ENCODE results near the gene BRF1. TPM values are rescaled to one million over a fixed set of nuclear protein-coding genes. Genes with fewer than 3 reads are reported as not detected.

BRF1 gene
- total and polyA plus RNA-seq, 8 donors: 13.6 to 50.2 (median 20.4) TPM

DNA sequence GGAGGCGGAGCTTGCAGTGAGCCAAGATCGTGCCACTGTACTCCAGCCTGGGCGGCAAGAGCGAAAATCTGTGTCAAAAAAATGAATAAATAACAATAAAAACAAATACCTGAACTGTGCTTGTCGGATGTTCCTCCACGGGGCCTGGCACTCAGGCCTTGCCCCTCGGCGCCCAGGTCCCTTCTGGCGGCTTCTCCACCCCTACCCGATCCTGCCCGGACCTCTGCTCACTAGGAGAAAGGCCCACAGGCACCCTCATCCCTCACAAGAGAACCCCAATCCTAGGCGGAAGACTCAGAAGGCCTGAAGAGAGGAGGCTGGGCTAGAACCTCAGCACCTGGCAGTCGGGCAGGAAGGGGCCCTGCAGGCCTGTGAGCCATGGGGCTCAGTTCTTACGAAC, 73.5 kb downstream of the BRF1 start:
- peaks cover 0 to 9% (median 6%) of the 10 kb centered on the region in 3 donors for H3K36me3 ChIP-seq
- DNase-seq (peak in 2 of 6 donors; percentile 6 to 32), ATAC-seq (no peak), FAIRE-seq (no peak)
- H3K27ac ChIP-seq: no peak overlapping the region
- no peak overlapping the region for H3K4me3 ChIP-seq
- TF ChIP-seq, protein P1, sequence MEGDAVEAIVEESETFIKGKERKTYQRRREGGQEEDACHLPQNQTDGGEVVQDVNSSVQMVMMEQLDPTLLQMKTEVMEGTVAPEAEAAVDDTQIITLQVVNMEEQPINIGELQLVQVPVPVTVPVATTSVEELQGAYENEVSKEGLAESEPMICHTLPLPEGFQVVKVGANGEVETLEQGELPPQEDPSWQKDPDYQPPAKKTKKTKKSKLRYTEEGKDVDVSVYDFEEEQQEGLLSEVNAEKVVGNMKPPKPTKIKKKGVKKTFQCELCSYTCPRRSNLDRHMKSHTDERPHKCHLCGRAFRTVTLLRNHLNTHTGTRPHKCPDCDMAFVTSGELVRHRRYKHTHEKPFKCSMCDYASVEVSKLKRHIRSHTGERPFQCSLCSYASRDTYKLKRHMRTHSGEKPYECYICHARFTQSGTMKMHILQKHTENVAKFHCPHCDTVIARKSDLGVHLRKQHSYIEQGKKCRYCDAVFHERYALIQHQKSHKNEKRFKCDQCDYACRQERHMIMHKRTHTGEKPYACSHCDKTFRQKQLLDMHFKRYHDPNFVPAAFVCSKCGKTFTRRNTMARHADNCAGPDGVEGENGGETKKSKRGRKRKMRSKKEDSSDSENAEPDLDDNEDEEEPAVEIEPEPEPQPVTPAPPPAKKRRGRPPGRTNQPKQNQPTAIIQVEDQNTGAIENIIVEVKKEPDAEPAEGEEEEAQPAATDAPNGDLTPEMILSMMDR (IDR thresholded peaks at IDR 0.05): no peak
- no peaks in the 10 kb centered on the region for H3K4me1 ChIP-seq
- 97 to 99% methylated on average over 14 of the region's 14 CpGs for WGBS, 2 donors
- H3K9me3 ChIP-seq: no peaks in the 10 kb centered on the region
- intact Hi-C loops (cut with DNase I): no loop called here
- no peaks in the 10 kb centered on the region for H3K27me3 ChIP-seq

DNA sequence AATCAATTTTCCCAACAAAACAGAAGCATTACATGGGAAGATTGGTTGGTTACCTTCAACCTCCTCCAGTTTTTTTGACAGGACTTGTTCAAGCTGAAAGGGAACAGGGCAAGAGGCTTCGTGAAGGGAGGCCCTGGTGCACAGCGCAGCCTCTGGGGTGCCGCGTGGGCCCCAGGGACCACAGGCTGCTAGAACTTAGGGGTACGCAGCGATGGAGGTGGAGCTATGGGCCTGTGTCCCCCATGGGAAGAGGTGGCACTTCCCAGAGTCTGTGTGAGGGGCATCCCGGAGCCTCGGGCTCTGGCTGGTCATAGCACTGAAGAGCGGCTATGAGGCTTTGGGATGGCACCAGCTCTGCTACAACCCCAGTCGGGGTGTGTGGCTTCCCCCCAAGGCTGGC, 74.6 kb downstream of the BRF1 start:
- no peaks in the 10 kb centered on the region for H3K27me3 ChIP-seq
- peaks cover 0 to 10% (median 6%) of the 10 kb centered on the region in 3 donors for H3K36me3 ChIP-seq
- intact Hi-C loops (cut with DNase I): no loop called here
- H3K4me1 ChIP-seq: no peaks in the 10 kb centered on the region
- no peak overlapping the region for H3K27ac ChIP-seq
- FAIRE-seq: no peak
- peak in 2 of 6 donors; percentile 9 to 43 for DNase-seq
- no peaks in the 10 kb centered on the region for H3K9me3 ChIP-seq
- ATAC-seq: no peak
- no peak overlapping the region for H3K4me3 ChIP-seq
- WGBS, 2 donors: 96 to 97% methylated on average over 10 of the region's 10 CpGs
- TF ChIP-seq, protein P1 (IDR thresholded peaks at IDR 0.05): no peak

DNA sequence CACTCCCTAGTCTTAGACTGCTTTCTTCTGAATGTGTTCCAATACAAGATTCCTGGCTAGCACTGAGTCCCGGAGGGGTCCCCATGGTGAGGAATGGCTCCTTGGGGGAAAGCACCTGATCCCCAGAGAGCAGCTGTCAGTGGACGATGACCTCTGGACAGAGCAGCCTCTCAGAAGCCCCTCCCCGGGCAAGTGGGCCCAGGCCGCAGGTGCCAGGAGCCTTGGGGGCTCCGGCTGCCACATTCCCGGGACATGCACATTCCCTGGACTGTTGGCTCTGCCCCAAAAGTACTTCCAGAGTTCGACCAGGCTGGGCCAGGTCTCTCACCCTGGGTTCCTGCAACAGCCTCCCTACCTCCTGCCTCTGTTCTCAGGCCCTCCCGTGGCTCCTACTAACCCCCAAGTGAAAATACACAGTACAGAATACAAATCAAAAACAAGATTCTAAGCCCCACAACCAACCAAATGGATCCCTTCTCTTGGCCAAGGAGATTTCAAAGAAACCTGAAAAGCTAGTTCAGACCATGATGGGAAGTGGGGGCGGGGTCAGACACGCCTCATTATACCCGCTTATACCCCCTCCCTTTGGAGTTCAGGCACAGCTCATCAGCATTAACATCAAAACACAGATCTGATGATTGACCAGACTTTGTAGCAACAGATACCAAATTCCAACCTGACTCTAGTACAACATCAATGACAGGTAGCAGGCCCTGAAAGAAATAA, 75.8 kb downstream of the BRF1 start:
- no peak for ATAC-seq
- no peak overlapping the region for H3K27ac ChIP-seq

DNA sequence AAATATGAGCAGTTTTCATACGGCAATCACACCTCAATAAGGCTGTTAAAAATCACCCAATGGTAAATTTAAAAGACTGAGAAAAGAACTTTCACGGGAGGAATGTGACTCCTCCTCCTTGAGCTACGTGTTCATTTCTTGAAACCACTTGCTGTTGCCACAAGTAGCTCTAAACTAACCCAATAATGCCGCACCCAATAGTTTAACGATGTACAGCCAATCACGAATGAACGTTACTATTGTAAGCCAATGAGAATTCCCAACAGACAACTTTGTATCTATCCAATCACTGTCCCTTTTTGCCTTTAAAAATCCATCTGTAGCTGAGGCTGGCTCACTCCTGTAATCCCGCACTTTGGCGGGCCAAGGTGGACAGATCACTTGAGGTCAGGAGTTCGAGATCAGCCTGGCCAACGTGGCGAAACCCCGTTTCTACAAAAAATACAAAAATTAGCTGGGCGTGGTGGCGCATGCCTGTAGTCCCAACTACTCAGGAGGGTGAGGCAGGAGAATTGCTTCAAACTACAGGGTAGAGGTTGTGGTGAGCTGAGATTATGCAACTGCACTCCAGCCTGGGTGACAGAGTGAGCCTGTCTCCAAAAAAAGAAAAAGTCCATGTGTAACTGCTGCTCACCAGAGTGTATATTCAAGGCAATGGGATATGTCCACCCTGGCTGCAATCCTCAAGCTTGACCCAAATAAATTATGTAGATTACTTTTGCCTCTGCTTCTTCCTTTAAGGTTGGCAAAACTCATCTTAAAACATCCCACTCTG, 76.8 kb downstream of the BRF1 start:
- no peaks in the 10 kb centered on the region for H3K27me3 ChIP-seq
- WGBS, 2 donors: 94 to 96% methylated on average over 15 of the region's 15 CpGs
- peaks cover 0 to 23% (median 6%) of the 10 kb centered on the region in 3 donors for H3K36me3 ChIP-seq
- DNase-seq: peak in 2 of 6 donors; percentile 2 to 4
- no peak overlapping the region for H3K4me3 ChIP-seq
- TF ChIP-seq, protein P1 (IDR thresholded peaks at IDR 0.05): no peak
- FAIRE-seq: no peak
- H3K27ac ChIP-seq: no peak overlapping the region
- ATAC-seq: no peak
- intact Hi-C loops (cut with DNase I): no loop called here
- no peaks in the 10 kb centered on the region for H3K9me3 ChIP-seq
- H3K4me1 ChIP-seq: no peaks in the 10 kb centered on the region

More for the DNA sequence above, 75.8 kb downstream of the BRF1 start:
- Histone ChIP-seq H3K9me3 (no peaks in the 10 kb centered on the region), H3K36me3 (peaks cover 0 to 16% (median 6%) of the 10 kb centered on the region in 3 donors), H3K27me3 (no peaks in the 10 kb centered on the region), H3K4me1 (no peaks in the 10 kb centered on the region), H3K4me3 (no peak overlapping the region)
- WGBS, 2 donors: 81 to 83% methylated on average over 11 of the region's 11 CpGs
- intact Hi-C loops (cut with DNase I): no loop called here
- TF ChIP-seq, protein P1 (IDR thresholded peaks at IDR 0.05): no peak
- FAIRE-seq (no peak), DNase-seq (peak in 2 of 6 donors; percentile 11 to 41)

All from pancreas (tissue), 10 donors.